GM10847 (cell line): ENCODE results near the gene SNRNP27.

Experiments
- POLR2A ChIP-seq: IDR thresholded peaks from 2 replicates; pipeline ENCODE4 v1.6.1; 2011; ENCODE audit not compliant: insufficient read length; ENCODE audit errors: extremely low read depth

The SNRNP27 gene, protein sequence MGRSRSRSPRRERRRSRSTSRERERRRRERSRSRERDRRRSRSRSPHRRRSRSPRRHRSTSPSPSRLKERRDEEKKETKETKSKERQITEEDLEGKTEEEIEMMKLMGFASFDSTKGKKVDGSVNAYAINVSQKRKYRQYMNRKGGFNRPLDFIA

DNA sequence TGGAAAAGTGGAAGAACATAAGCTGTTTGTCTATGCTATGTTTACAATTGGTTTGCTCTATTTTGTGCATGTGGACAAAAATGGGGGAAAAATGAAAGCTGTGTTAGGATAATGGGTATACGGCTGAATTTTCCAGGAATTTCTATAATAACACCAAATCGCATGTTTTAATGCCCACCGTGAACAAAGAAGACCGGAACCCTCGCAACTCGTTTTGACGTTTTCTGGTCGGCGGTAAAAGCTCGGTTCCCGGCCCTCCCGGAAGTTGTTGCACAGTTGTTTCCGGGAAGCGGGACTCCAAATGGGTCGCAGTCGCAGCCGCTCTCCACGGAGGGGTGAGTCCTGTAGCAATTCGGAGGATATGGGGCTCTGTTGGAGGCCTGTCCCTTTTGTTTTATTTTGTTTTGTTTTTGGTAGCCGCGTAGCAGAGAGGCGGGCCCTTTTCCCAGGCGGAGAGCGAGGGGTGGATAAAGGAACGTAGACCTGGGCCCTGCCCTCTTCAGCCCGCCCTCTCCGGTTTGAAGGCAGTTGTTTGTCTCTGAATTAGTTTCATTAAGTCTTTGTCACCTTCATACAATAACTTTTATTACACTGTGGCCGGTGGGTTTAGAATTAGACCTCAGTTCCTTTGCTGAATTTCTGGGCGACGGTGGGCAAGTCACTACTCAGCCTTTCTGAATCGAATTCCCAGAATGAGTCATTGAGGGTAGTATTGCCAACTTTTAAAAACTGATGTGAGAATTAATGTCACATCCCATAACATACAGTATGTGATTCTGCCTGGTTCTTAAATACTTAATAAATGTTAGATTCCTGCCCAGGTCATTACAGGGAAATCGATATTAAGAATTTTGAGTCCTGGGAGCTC, at the start of gene SNRNP27:
Gene SNRNP27 (plus strand): TSS at position 273 of the 868 bp plus-strand sequence. CDS start 29 bp downstream, at position 302.
- TF ChIP-seq POLR2A, result peak; percentile 48

GRCh38 chr2:69843993-69844392, 49.8 kb upstream of the SNRNP27 start:
- no peak for TF ChIP-seq POLR2A

DNA sequence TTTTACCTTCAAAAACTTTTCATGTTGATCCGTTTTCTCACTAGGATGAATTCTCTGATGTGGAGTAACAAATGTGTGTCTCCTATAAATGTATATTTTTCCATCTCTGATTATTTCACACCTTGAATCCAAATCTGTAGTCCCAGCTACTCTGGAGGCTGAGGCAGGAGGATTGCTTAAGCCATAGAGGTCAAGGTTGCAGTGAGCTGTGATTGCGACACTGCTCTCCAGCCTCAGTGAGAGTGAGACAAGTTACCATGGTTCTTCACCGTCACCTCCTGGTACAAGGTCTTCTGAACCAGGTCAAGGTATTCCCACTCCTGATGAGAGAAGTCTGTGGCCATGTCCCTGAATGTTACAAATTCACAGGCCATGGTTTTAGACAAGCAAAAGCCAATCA, 49.2 kb upstream of the SNRNP27 start:
- TF ChIP-seq POLR2A, result no peak

- TF ChIP-seq POLR2A, result no peak
Observed at GRCh38 chr2:69846182-69847067, 47.3 kb upstream of the SNRNP27 start.

DNA sequence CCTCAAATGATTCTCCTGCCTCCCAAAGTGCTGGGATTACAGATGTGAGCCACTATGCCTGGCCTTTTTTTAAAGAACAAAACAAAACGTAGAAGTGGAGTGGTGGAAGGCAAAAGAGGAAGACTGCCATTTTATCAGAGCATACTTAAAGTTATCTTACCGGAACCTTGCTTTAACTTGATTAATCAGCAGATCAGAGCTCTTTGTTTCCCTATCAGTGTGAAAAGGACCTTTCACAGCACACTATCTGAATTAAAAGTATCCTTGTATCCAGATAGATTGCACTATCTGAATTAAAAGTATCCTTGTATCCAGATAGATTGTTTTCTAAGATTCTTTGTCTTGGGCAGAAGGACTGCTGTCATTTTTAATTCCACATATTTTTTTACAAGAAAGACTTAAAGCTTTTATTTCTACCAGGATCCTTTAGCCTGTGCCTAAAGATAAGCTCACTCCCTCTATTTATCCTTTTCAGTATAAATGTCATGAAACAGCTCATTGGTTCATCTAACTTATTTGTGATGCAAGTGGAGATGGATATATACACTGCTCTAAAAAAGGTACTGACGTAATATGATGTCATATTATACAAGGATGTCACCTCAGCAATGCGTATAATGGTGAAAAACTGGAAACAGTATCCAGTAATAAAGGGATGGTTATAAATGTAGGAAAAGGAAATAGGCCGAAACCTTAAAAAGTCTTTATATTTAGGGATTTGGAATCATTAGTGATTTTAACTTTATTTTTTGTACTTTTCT, 46.5 kb upstream of the SNRNP27 start:
- no peak for TF ChIP-seq POLR2A

DNA sequence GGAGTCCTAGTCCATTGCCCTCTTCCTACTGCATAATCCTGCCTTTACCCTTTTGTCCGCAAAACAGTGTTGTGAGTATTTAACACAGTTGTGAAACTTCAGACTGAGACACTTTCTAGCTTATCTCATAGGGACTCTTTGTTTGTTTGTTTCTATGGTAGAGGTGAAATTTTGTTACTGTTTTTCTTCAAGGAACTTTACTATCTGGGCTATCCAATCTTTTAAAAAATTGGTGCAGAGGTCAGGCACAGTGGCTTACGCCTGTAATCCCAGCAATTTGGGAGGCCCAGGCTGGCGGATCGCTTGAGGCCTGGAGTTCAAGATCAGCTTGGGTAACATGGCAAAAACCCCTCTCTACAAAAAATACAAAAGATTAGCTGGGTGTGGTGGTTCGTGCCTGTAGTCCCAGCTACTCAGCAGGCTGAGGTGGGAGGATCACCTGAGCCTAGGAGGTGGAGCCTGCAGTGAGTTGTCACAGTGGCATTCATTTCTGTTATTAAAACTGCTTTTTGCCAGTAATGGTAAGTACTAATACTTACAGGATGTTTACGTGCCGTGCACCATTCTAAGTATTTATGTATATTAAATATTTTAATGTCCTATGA, 45.5 kb upstream of the SNRNP27 start:
- TF ChIP-seq POLR2A, result no peak

GRCh38 chr2:69858261-69858660, 35.5 kb upstream of the SNRNP27 start:
- TF ChIP-seq POLR2A, result no peak

DNA sequence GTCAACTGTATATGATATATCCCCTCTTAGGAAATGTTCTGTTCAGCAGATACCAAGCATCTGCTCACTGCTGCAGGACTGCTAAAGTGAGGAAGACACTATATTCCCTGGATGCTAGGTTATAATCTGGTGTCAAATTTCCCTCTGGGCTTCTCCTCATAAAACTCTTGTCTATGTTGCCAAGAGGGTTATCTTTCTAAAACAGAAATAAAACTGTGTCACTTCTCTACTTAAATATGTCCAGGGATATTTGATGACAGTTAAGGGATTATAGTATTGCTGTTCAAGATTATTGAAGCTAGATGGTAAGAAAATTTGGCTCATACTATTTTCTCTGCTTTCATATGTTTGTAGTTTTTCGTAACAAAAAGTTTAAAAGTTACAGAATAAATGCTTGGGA, 30.5 kb upstream of the SNRNP27 start:
- no peak for TF ChIP-seq POLR2A

GRCh38 chr2:69888451-69888850, 5.3 kb upstream of the SNRNP27 start:
- no peak for TF ChIP-seq POLR2A

GRCh38 chr2:69889302-69889701, 4.5 kb upstream of the SNRNP27 start:
- no peak for TF ChIP-seq POLR2A

- no peak for TF ChIP-seq POLR2A
Observed at GRCh38 chr2:69890881-69891280, 2.9 kb upstream of the SNRNP27 start.

DNA sequence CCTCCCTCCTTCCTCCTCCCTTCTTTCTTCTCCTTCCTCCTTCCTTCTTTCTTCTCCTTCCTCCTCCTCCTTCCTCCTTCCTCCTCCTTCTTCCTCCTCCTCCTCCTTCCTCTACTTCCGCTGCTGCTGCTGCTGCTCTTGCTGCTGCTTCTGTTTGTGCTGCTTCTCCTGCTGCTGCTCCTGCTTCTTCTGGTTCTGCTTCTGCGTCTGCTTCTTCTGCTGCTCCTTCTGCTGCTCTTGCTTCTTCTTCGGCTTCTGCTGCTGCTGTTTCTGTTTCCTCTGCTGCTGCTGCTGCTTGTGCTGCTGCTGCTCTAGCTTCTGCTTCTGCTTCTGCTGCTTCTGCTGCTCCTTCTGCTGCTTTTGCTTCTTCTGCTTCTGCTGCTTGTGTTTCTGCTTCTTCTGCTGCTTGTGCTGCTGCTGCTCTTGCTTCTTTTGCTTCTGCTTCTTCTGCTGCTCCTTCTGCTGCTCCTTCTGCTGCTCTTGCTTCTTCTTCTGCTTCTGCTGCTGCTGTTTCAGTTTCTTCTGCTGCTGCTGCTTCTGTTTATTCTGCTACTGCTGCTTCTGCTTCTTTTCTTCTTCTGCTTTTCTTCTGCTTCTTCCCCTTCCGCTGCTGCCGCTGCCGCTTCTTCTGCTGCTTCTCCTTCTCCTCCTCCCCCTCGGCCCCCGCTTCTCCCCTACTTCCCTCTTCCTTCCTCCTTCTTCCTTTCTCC, 8.6 kb downstream of the SNRNP27 start:
- TF ChIP-seq POLR2A, result no peak

DNA sequence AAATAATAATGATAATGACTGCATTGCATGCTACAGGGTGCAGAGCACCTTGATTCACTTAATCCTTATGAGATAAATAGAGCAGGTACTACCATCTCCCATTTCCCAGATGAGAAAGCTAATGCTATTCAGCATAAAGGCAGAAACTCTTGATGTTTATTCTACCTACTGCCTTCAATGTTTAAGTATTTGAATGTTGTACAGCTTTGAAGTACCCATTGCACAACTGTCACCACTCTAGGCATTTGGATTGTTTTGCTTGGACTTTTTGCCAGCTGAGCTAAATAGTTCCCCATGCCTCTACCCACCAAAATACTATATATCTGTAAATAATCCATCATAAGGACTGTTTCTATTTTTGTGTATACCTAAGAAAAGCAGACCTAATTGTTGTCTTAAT, 13.5 kb downstream of the SNRNP27 start:
- no peak for TF ChIP-seq POLR2A
